ENCODE results near the gene ZNF154.
"Not testable (repeated sequence)": the region's sequence is repeated elsewhere in the genome, so short reads cannot be mapped to it uniquely, and the experiment has no call there.

Gene ZNF154
- long read RNA-seq, donor 1, partial matches to known transcripts, result 6 of 6 reads
- long read RNA-seq, donor 1, other reads (novel, unspliced or antisense), result 0 of 6 reads
- long read RNA-seq, donor 2, full-length matches to known transcripts, result 1 of 1 reads
- long read RNA-seq, donor 2, partial matches to known transcripts, result 0 of 1 reads
- long read RNA-seq, donor 2, other reads (novel, unspliced or antisense), result 0 of 1 reads
- long read RNA-seq, donor 3, full-length matches to known transcripts, result 1 of 1 reads
- long read RNA-seq, donor 3, partial matches to known transcripts, result 0 of 1 reads
- long read RNA-seq, donor 3, other reads (novel, unspliced or antisense), result 0 of 1 reads
- long read RNA-seq, donor 4, partial matches to known transcripts, result 8 of 8 reads
- long read RNA-seq, donor 4, other reads (novel, unspliced or antisense), result 0 of 8 reads
- long read RNA-seq, donor 5, partial matches to known transcripts, result 0 of 2 reads
- long read RNA-seq, donor 5, other reads (novel, unspliced or antisense), result 0 of 2 reads
- long read RNA-seq, donor 6, full-length matches to known transcripts, result 1 of 1 reads
- long read RNA-seq, donor 6, partial matches to known transcripts, result 0 of 1 reads
- long read RNA-seq, donor 6, other reads (novel, unspliced or antisense), result 0 of 1 reads
- long read RNA-seq, donor 7, partial matches to known transcripts, result 5 of 5 reads
- long read RNA-seq, donor 7, other reads (novel, unspliced or antisense), result 0 of 5 reads
- long read RNA-seq, donor 8, partial matches to known transcripts, result 0 of 1 reads
- long read RNA-seq, donor 8, other reads (novel, unspliced or antisense), result 0 of 1 reads

DNA sequence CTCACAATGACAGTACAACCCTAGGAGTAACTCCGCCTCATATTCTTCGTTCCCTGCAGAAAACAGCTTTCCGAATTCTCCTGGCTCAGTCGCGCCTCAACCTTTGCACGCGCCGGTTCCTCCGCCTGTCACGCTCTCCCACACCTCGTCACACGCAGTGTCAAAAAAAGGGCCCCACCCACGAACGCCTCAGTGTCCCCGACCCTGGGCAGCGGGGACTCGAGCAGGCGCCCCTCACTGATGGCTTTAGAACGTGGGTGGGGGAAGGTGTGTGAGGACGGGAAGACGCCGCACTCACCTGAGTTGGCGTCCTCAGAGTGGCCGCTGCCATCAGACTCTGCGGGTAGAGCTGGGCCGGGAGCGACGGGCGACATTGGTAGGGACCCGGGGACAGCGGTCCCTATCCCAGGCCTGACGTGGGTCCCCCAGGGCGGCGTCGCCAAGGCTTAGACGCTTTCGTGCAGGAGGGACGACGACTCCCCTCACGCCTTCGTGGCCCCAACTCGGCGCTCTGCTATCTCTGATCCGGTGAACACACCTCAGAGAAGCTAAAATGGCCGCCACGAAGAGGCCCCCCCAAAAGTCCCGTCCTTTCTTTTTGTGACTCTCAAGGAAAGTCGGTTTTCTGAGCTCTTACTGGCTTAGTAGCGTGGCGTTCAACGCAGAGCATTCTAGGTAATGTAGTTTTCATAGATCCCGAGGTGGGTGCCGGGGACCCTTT lies at the start of gene ZNF154:
ZNF154 (minus strand) TSS at position 564 of the 721 bp plus-strand sequence; CDS start at position 331, 233 bp downstream.
- peak; percentile 96 for DNase-seq

- no peak for DNase-seq
Observed at GRCh38 chr19:57757941-57758340, 48.9 kb upstream of the ZNF154 start.

DNA sequence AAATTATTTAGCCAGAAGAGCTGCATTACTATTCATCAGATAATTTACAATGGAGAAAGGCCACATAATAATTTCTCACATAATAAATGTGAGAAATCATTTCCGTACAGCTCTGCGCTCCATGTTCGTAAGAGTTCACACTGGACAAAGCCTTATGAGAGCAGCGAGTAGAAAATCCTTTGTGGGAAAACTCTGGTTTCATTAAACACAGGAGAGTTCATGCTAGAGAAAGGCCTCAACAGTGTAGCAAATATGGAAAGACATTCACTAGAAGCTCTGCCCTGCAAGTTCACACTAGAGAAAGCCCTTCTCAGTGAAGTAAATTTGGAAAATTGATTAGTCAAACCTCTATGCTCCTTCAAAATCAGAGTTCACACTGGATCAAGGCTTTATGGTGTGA lies 46.0 kb upstream of the ZNF154 start:
- no peak for DNase-seq

- DNase-seq, result no peak
Observed at GRCh38 chr19:57754091-57754673, 45.2 kb upstream of the ZNF154 start.

DNA sequence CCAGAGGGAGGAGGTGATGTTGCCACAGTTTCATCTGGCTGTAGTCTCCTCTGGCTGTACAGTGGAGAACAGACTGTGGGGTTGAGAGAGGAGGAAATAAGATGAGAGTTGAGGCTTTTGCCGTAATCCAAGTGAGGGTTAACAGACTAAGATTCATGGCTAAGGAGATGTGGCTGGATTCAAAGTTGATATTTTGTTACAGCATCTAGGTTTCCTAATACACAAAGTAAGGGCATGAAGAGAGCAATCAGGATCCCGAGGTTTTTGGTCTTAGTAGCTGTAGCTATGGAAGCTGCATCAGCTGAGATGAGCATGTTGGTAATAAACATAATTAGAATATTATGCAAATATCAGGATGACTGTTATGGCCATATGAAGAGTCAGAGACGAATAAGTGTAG lies 39.0 kb upstream of the ZNF154 start:
- DNase-seq, result no peak

DNA sequence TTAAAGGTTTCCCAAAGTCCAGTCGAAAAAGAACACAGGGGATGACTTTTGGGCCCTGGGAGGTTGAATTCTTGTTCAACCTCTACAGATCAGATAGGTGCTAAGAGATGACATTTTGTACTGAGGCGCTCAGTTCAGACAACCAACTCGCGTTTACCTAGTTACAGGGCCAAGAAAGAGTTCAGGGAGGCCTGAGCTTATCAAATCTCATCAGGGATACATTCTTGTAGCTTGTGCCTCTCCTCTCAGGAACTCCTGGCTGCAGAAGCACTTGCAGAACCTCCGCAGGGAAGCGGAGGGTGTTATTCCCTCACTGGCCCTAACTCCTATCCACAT lies 38.4 kb upstream of the ZNF154 start:
- no peak for DNase-seq

DNA sequence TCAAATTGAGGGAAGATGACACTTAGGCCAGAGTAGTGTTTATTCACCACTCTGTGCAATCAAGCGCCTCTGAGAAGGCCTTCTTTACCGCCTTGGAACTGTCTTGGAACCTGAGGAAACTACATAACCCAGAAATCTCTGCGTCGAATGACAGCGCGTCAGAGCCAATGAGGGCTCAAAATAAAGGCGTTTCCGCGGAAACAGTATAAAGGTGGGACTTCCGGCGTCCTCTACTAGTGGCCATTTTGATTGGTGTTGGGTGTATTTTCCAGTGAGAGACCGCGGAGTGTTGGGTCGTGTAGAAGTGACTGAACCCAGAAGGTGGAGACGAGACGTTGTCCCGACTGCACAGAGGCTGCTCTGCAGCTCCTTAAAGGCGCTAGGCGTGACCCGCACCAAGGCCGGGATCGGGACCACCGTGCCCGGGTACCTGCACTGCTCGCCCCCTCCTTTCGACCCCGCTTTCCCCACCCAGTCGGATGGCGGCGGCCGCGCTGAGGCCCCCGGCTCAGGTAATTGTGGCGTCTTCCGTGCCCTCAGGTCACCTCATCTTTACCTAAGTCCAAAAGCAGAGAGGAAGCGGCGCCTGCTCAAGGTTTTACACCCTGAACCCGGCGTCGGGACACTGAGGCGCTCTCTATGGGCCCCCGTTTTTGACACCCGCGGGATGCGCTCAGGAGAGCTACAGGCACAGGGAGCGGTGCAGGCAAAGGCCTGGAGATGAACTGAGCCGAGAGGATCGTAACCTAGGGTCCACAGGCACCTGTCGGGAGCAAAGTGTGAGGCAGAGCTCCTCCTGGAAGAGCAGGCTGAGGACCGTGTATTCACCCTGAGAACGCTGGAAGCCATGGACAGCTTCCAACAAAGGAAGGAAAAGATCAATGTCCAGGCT lies 37.8 kb upstream of the ZNF154 start, which contains the start of gene ZNF776:
ZNF776 (plus strand) TSS at position 236 of the 892 bp plus-strand sequence; CDS start at position 480, 244 bp downstream.
- peak; percentile 90 for DNase-seq

- not testable (repeated sequence) for DNase-seq
Observed at GRCh38 chr19:57738770-57739169, 29.8 kb upstream of the ZNF154 start.

DNA sequence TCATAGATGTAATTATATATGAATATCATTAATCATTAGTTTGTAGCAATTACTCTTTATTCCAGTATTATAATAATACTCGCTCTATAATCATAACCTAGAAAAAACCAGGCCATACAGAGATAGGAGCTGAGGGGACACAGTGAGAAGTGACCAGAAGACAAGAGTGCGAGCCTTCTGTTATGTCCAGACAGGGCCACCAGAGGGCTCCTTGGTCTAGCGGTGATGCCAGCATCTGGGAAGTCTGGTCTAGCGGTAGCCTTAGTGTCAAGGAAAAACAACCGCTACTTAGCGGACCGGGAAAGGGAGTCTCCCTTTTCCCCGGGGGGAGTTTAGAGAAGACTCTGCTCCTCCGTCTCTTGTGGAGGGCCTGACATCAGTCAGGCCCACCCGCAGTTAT lies 29.3 kb upstream of the ZNF154 start:
- peak; percentile 49 for DNase-seq

DNA sequence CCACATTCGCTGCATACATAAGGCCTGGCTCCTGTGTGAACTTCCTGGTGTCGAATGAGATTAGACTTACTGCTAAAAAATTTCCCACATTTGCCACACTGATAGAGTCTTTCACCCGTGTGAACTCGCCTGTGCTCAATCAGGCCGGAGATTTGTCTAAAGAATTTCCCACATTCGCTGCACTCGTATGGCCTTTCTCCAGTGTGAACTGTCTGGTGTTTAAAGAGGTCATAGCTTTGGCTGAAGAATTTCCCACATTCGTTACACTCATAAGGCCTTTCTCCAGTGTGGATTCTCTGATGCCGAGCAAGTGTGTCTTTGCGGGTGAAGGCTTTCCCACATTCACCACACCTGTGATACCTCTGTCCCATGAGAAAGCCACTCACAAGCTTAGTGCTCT lies 11.9 kb upstream of the ZNF154 start:
- DNase-seq, result no peak

DNA sequence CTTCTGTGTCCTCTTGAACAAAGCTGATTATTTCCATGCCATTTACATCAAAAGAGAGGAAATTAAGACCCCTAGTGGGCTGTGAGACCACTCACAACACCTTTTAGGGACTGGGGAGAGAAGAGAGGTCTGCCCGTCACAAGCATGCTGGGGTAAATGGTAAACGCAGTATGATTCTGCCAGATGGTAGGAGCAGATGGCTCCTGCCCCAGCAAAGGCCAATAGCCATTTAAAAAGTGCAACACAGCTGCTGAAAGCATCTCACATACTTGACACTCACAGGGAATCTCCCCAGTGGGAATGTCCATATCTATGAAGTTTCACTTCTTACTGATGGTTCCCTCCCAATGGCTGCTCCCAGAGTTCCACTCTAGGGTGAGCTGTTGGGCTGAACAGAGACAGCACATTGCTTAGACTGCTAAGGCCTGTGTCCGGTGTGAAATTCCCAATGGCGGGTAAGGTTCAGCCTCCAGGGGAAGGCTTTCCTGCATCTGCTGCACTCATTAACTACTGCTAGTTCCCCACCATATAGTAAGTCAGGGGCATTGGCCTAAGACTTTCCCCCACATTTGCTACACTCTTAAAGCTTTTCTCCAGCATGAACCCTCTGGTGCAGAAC lies 11.0 kb upstream of the ZNF154 start:
- no peak for DNase-seq

- DNase-seq, result no peak
Observed at GRCh38 chr19:57719424-57719823, 10.4 kb upstream of the ZNF154 start.

DNA sequence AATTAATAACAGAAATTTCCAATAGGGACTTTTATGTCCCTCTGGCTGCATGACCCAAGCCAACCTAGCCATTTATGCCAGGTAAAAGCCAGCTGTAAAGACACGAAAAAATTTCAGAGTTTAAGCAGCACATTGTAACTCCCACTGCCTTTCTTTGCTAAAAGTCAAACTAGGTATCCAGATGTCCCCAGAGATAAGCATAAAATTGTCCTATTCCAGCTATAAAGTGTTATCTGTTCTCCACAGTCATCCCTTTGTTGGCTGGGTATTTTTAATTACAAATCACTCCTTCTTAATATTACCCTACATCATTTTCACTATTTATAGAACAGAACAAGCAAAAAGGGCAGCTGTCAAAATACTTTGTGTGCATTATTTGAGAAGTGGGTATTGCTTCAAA lies 3.2 kb upstream of the ZNF154 start:
- no peak for DNase-seq

GRCh38 chr19:57709616-57710015 lies 612 bp upstream of the ZNF154 start:
- no peak for DNase-seq

GRCh38 chr19:57706346-57706745 lies 2.7 kb downstream of the ZNF154 start:
- no peak for DNase-seq

DNA sequence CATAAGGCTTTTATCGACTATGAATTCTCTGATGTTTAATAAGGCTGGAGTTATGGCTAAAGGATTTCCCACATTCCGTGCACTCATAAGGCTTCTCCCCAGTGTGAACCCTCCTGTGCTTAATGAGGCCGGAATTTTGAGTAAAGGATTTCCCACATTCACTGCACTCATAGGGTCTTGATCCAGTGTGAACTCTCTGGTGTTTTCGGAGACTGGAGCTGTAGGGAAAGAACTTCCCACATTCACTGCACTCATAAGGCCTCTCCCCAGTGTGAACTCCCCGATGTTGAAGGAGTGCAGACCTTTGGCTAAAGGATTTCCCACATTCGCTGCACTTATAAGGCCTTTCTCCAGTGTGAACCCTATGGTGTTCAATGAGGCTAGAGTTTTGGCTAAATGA lies 7.4 kb downstream of the ZNF154 start:
- no peak for DNase-seq

DNA sequence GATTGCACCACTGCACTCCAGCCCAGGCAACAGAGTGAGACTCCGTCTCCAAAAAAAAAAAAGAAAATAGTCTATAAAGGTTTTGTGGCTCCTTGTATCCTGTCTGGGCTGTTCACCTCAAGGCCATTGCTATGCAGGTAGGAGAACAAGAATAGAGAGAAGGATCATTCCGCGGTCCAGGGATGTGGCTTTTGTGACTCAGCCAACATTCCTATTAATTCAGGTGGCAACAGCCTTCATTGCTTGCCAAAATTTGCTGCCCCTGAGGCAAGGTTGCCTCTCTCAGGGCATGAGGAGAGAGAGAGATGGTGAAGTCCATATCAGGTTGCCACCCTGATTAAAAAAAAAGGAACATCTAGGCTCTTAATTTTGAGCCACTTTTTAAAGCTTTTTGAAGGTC lies 19.3 kb downstream of the ZNF154 start:
- DNase-seq, result no peak

DNA sequence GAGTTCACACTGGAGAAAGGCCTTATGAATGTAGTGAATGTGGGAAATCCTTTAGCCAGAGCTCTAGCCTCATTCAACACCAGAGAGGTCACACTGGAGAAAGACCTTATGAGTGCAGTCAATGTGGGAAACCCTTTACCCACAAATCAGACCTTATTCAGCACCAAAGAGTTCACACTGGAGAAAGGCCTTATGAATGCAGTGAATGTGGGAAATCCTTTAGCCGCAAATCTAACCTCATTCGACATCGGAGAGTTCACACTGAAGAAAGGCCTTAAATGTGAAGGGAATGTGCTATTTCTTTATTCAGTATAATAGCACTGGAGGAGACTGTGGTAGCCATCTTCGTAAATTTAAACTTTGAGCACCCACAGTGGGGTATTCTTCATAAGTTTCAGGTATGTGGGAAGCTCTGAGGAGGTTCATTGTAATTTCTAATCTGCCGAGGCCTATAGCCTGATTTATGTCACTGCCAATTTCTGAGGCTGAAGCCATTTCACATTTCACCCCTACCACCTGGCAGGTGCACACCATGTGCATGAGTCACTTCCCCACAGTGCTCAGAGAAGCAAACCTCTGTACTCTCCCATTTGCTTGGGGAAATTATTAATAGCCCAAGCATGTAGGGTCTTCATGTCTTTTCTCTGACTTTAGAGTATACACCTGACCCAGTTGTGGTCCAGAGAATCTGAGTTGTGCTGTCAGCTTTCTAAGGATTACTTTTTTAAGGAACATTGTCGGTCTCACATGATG lies 20.8 kb downstream of the ZNF154 start:
- DNase-seq, result no peak

GRCh38 chr19:57687363-57688010 lies 21.5 kb downstream of the ZNF154 start:
- DNase-seq, result no peak

DNA sequence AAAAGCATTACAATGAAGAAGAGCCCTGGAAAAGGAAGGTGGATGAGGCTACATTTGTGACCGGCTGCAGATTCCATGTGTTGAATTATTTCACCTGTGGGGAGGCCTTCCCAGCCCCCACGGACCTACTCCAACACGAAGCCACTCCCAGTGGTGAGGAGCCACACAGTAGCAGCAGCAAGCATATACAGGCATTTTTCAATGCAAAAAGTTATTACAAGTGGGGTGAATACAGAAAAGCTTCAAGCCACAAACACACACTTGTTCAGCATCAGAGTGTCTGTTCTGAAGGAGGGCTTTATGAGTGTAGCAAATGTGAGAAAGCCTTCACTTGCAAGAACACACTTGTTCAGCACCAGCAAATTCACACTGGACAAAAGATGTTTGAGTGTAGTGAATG lies 22.3 kb downstream of the ZNF154 start:
- DNase-seq, result no peak
